Activated CD4-positive, alpha-beta memory T cell treated with anti-CD3 and anti-CD28 coated beads for 36 hours (primary cell): ENCODE data around the gene MGAT1. TPM values are rescaled to one million over a fixed set of nuclear protein-coding genes. Genes with fewer than 3 reads are reported as not detected.

Experiments
- CTCF ChIA-PET: fragments of 350-600 bp; sonication (Branson Sonifier 250); formaldehyde crosslinking; loops from one replicate; lab custom pipeline; 2021; ENCODE audit warnings: antibody characterized with exemption, inconsistent platforms; lab: Charles Lee
- POLR2A ChIA-PET: fragments of 350-600 bp; sonication (Branson Sonifier 250); formaldehyde crosslinking; loops from one replicate; lab custom pipeline; 2021; ENCODE audit warnings: antibody characterized with exemption; lab: Charles Lee
- DNase-seq: peaks from one replicate; pipeline ENCODE4 v3.0.0-alpha.2; 2020
- H3K27ac Mint-ChIP-seq: one replicate; pipeline ENCODE4 v1.8.0; 2021; ENCODE audit warnings: mixed read lengths
- H3K27me3 Mint-ChIP-seq: one replicate; pipeline ENCODE4 v1.8.0; 2021; ENCODE audit warnings: mixed read lengths
- H3K36me3 Mint-ChIP-seq: one replicate; pipeline ENCODE4 v1.8.0; 2021; ENCODE audit warnings: mixed read lengths
- H3K4me1 Mint-ChIP-seq: one replicate; pipeline ENCODE4 v1.8.0; 2021; ENCODE audit warnings: low read depth, mixed read lengths
- H3K4me3 Mint-ChIP-seq: one replicate; pipeline ENCODE4 v1.8.0; 2021; ENCODE audit warnings: mild to moderate bottlenecking, mixed read lengths
- H3K9me3 Mint-ChIP-seq: one replicate; pipeline ENCODE4 v1.8.0; 2021; ENCODE audit warnings: mixed read lengths
- intact Hi-C: fragments of 100-400 bp; cut with micrococcal nuclease; formaldehyde crosslinking; loops from one replicate; pipeline ENCODE4 v1.15.1; 2023
- total RNA-seq, 2 experiments: library from RNA; stranded (reverse); gene quantifications; one replicate each; pipeline ENCODE4 v1.2.3, GENCODE V29; 2021

MGAT1 gene
- total RNA-seq, 2 experiments from 2014 or later: 101 to 106 TPM

GRCh38 chr5:180803181-180804128 lies 849 bp upstream of the MGAT1 start:
- Mint-ChIP-seq H3K36me3 (peaks cover 34% of the 10 kb centered on the region), H3K9me3 (no peaks in the 10 kb centered on the region), H3K27ac (peak overlapping the region; percentile 96), H3K4me3 (peak overlapping the region; percentile 85), H3K4me1 (peaks cover 75% of the 10 kb centered on the region), H3K27me3 (no peaks in the 10 kb centered on the region)
- ChIA-PET POLR2A (interaction anchor here (0.6 to 4.0 kb wide), 7 partner anchors 11 to 458 kb away, joined by 3 to 44 read pairs (median 4); partner anchors contain the start of gene ZFP62), CTCF (interaction anchor here (0.6 to 4.5 kb wide), 6 partner anchors 10 to 60 kb away, joined by 3 to 32 read pairs (median 5); no protein-coding TSS in a partner anchor)
- DNase-seq: peak; percentile 95
- intact Hi-C loops: loop anchor here (1.0 to 10.0 kb wide), 6 partner anchors 29 to 511 kb away; partner anchors contain the start of genes CNOT6, MAPK9, RACK1 and TRIM41

GRCh38 chr5:180801596-180802324 lies 846 bp downstream of the MGAT1 start:
- intact Hi-C loops: loop anchor here (1.0 to 10.0 kb wide), 6 partner anchors 9 to 509 kb away; partner anchors contain the start of genes CNOT6, MAPK9, RACK1 and TRIM41
- DNase-seq: no peak
- H3K36me3 Mint-ChIP-seq: peaks cover 32% of the 10 kb centered on the region
- H3K27me3 Mint-ChIP-seq: no peaks in the 10 kb centered on the region
- no peaks in the 10 kb centered on the region for H3K9me3 Mint-ChIP-seq
- H3K27ac Mint-ChIP-seq: peak overlapping the region; percentile 87
- ChIA-PET POLR2A (interaction anchor here (0.8 to 4.0 kb wide), 3 partner anchors 9 to 29 kb away, joined by 3 to 44 read pairs (median 9); no protein-coding TSS in a partner anchor), CTCF (interaction anchor here (0.6 to 4.5 kb wide), 8 partner anchors 9 to 226 kb away, joined by 3 to 32 read pairs (median 5); no protein-coding TSS in a partner anchor)
- H3K4me1 Mint-ChIP-seq: peaks cover 73% of the 10 kb centered on the region
- peak overlapping the region; percentile 79 for H3K4me3 Mint-ChIP-seq

GRCh38 chr5:180799902-180800801 lies 2.5 kb downstream of the MGAT1 start:
- peak; percentile 43 for DNase-seq
- H3K36me3 Mint-ChIP-seq: peaks cover 32% of the 10 kb centered on the region
- peak overlapping the region; percentile 87 for H3K27ac Mint-ChIP-seq
- ChIA-PET POLR2A (interaction anchor here (0.6 to 4.0 kb wide), 4 partner anchors 9 to 31 kb away, joined by 3 to 44 read pairs (median 4); no protein-coding TSS in a partner anchor), CTCF (interaction anchor here (0.7 to 4.5 kb wide), 5 partner anchors 11 to 80 kb away, joined by 3 to 32 read pairs (median 3); no protein-coding TSS in a partner anchor)
- peak overlapping the region; percentile 33 for H3K4me3 Mint-ChIP-seq
- no peaks in the 10 kb centered on the region for H3K27me3 Mint-ChIP-seq
- no peaks in the 10 kb centered on the region for H3K9me3 Mint-ChIP-seq
- intact Hi-C loops: loop anchor here (5.0 to 10.0 kb wide), 3 partner anchors 305 to 508 kb away; partner anchors contain the start of genes CNOT6, MAPK9 and RACK1
- peaks cover 76% of the 10 kb centered on the region for H3K4me1 Mint-ChIP-seq

- ChIA-PET POLR2A (interaction anchor here (1.0 to 1.1 kb wide), 2 partner anchors 27 to 32 kb away, joined by 3 to 4 read pairs; no protein-coding TSS in a partner anchor), CTCF (no interaction called here)
- H3K9me3 Mint-ChIP-seq: no peaks in the 10 kb centered on the region
- H3K36me3 Mint-ChIP-seq: peaks cover 25% of the 10 kb centered on the region
- H3K27ac Mint-ChIP-seq: peak overlapping the region; percentile 87
- peaks cover 72% of the 10 kb centered on the region for H3K4me1 Mint-ChIP-seq
- no peaks in the 10 kb centered on the region for H3K27me3 Mint-ChIP-seq
- intact Hi-C loops: no loop called here
- DNase-seq: no peak
- H3K4me3 Mint-ChIP-seq: no peak overlapping the region
These were observed 3.4 kb downstream of the MGAT1 start for GRCh38 chr5:180799194-180799593.

GRCh38 chr5:180798193-180798592 lies 4.4 kb downstream of the MGAT1 start:
- H3K36me3 Mint-ChIP-seq: peaks cover 28% of the 10 kb centered on the region
- DNase-seq: no peak
- no peak overlapping the region for H3K4me3 Mint-ChIP-seq
- POLR2A ChIA-PET: no interaction called here
- CTCF ChIA-PET: interaction anchor here (0.6 kb wide), 1 partner anchor 32 kb away, joined by 3 read pairs; no protein-coding TSS in a partner anchor
- H3K27me3 Mint-ChIP-seq: no peaks in the 10 kb centered on the region
- peaks cover 78% of the 10 kb centered on the region for H3K4me1 Mint-ChIP-seq
- peak overlapping the region; percentile 38 for H3K27ac Mint-ChIP-seq
- H3K9me3 Mint-ChIP-seq: no peaks in the 10 kb centered on the region
- intact Hi-C loops: no loop called here

GRCh38 chr5:180797256-180798192 lies 5.1 kb downstream of the MGAT1 start:
- H3K27ac Mint-ChIP-seq: peak overlapping the region; percentile 38
- no peak for DNase-seq
- H3K4me1 Mint-ChIP-seq: peaks cover 80% of the 10 kb centered on the region
- H3K27me3 Mint-ChIP-seq: no peaks in the 10 kb centered on the region
- peaks cover 28% of the 10 kb centered on the region for H3K36me3 Mint-ChIP-seq
- H3K4me3 Mint-ChIP-seq: no peak overlapping the region
- CTCF ChIA-PET: interaction anchor here (0.6 kb wide), 1 partner anchor 33 kb away, joined by 3 read pairs; no protein-coding TSS in a partner anchor
- POLR2A ChIA-PET: no interaction called here
- intact Hi-C loops: no loop called here
- H3K9me3 Mint-ChIP-seq: no peaks in the 10 kb centered on the region

GRCh38 chr5:180795771-180796313 lies 6.8 kb downstream of the MGAT1 start:
- no peak for DNase-seq
- ChIA-PET POLR2A (no interaction called here), CTCF (interaction anchor here (0.8 to 1.0 kb wide), 2 partner anchors 53 to 64 kb away, joined by 3 to 4 read pairs; no protein-coding TSS in a partner anchor)
- Mint-ChIP-seq H3K36me3 (peaks cover 30% of the 10 kb centered on the region), H3K27ac (peak overlapping the region; percentile 77), H3K27me3 (no peaks in the 10 kb centered on the region), H3K4me3 (no peak overlapping the region), H3K9me3 (no peaks in the 10 kb centered on the region), H3K4me1 (peaks cover 69% of the 10 kb centered on the region)
- intact Hi-C loops: no loop called here

GRCh38 chr5:180792965-180793287 lies 9.7 kb downstream of the MGAT1 start:
- CTCF ChIA-PET: no interaction called here
- no peak overlapping the region for H3K4me3 Mint-ChIP-seq
- intact Hi-C loops: no loop called here
- no peak for DNase-seq
- H3K9me3 Mint-ChIP-seq: no peaks in the 10 kb centered on the region
- peaks cover 41% of the 10 kb centered on the region for H3K4me1 Mint-ChIP-seq
- POLR2A ChIA-PET: no interaction called here
- H3K27me3 Mint-ChIP-seq: no peaks in the 10 kb centered on the region
- peak overlapping the region; percentile 60 for H3K27ac Mint-ChIP-seq
- peaks cover 18% of the 10 kb centered on the region for H3K36me3 Mint-ChIP-seq

GRCh38 chr5:180792287-180792964 lies 10.2 kb downstream of the MGAT1 start:
- no peaks in the 10 kb centered on the region for H3K9me3 Mint-ChIP-seq
- DNase-seq: no peak
- peaks cover 36% of the 10 kb centered on the region for H3K4me1 Mint-ChIP-seq
- ChIA-PET CTCF (no interaction called here), POLR2A (interaction anchor here (0.8 kb wide), 1 partner anchor 10 kb away, joined by 4 read pairs; the partner anchor contains the start of gene MGAT1)
- intact Hi-C loops: no loop called here
- H3K36me3 Mint-ChIP-seq: peaks cover 18% of the 10 kb centered on the region
- no peak overlapping the region for H3K4me3 Mint-ChIP-seq
- no peaks in the 10 kb centered on the region for H3K27me3 Mint-ChIP-seq
- H3K27ac Mint-ChIP-seq: no peak overlapping the region
